ENCODE measurements around the gene PRIMPOL. TPM values are rescaled to one million over a fixed set of nuclear protein-coding genes. Genes with fewer than 3 reads are reported as not detected.
"Not testable (repeated sequence)": the region's sequence is repeated elsewhere in the genome, so short reads cannot be mapped to it uniquely, and the experiment has no call there.

The PRIMPOL gene
- 10 to 100 TPM; 15.4 to 25.2 (median 15.7) TPM for total RNA-seq

GRCh38 chr4:184649026-184649970 is at the start of gene PRIMPOL, which contains the start of gene CASP3:
Gene PRIMPOL, plus strand, starts transcription at chr4:184649738. Its CDS starts 7,403 bp downstream, at chr4:184657141.
Gene CASP3, minus strand, starts transcription at chr4:184649447. Its CDS starts 10,994 bp downstream, at chr4:184638453.
- Histone ChIP-seq H3K36me3 (no peaks in the 10 kb centered on the region), H3K9me3 (no peaks in the 10 kb centered on the region), H3K4me3 (peak within 1 kb of the TSS; percentile 70 to 90 (median 80)), H3K27ac (peak within 1 kb of the TSS; percentile 90 to 96), H3K27me3 (no peaks in the 10 kb centered on the region), H3K4me1 (peaks cover 4 to 11% of the 10 kb centered on the region in 2 donors)
- intact Hi-C loops (cut with DNase I; ENCODE audit: low total_unique reads) = no loop called here
- TF ChIP-seq POLR2A (IDR thresholded peaks at IDR 0.05) = peak; percentile 52
- peak; percentile 64 to 79 (median 67) for TF ChIP-seq POLR2AphosphoS5 (IDR thresholded peaks at IDR 0.05)
- peak in 1 of 3 donors; percentile 12 for TF ChIP-seq CTCF (IDR thresholded peaks at IDR 0.05)
- DNase-seq (ENCODE audit: low spot score in 2 of 2) = peak; percentile 87 to 94

- H3K9me3 ChIP-seq = peaks cover 8 to 15% of the 10 kb centered on the region in 2 donors
- DNase-seq (ENCODE audit: low spot score in 2 of 2); H3K27me3 ChIP-seq; H3K36me3 ChIP-seq; H3K27ac ChIP-seq; H3K4me3 ChIP-seq; intact Hi-C loops (cut with DNase I; ENCODE audit: low total_unique reads); H3K4me1 ChIP-seq: not testable (repeated sequence)
These were observed 48.6 kb upstream of the PRIMPOL start for GRCh38 chr4:184600982-184601381.

GRCh38 chr4:184602857-184603256 is 46.7 kb upstream of the PRIMPOL start:
- H3K36me3 ChIP-seq; H3K4me1 ChIP-seq; H3K27ac ChIP-seq; DNase-seq (ENCODE audit: low spot score in 2 of 2); H3K27me3 ChIP-seq; H3K4me3 ChIP-seq; intact Hi-C loops (cut with DNase I; ENCODE audit: low total_unique reads): not testable (repeated sequence)
- H3K9me3 ChIP-seq = peaks cover 8 to 22% of the 10 kb centered on the region in 2 donors

GRCh38 chr4:184607429-184607828 is 42.1 kb upstream of the PRIMPOL start:
- DNase-seq (ENCODE audit: low spot score in 2 of 2); H3K36me3 ChIP-seq; H3K27me3 ChIP-seq; H3K27ac ChIP-seq; H3K4me3 ChIP-seq; H3K4me1 ChIP-seq; intact Hi-C loops (cut with DNase I; ENCODE audit: low total_unique reads): not testable (repeated sequence)
- peaks cover 8 to 22% of the 10 kb centered on the region in 2 donors for H3K9me3 ChIP-seq

- no peak for DNase-seq (ENCODE audit: low spot score in 2 of 2)
- peaks cover 0 to 10% of the 10 kb centered on the region in 2 donors for H3K9me3 ChIP-seq
- H3K27ac ChIP-seq = no peak overlapping the region
- no peaks in the 10 kb centered on the region for H3K27me3 ChIP-seq
- H3K36me3 ChIP-seq = no peaks in the 10 kb centered on the region
- H3K4me1 ChIP-seq = no peaks in the 10 kb centered on the region
- TF ChIP-seq POLR2A (IDR thresholded peaks at IDR 0.05) = no peak
- no peak for TF ChIP-seq CTCF (IDR thresholded peaks at IDR 0.05)
- no peak for TF ChIP-seq POLR2AphosphoS5 (IDR thresholded peaks at IDR 0.05)
- H3K4me3 ChIP-seq = no peak overlapping the region
- intact Hi-C loops (cut with DNase I; ENCODE audit: low total_unique reads) = no loop called here
These were observed 37.5 kb upstream of the PRIMPOL start for GRCh38 chr4:184612074-184612473.

- intact Hi-C loops (cut with DNase I; ENCODE audit: low total_unique reads) = no loop called here
- H3K27me3 ChIP-seq = no peaks in the 10 kb centered on the region
- no peaks in the 10 kb centered on the region for H3K36me3 ChIP-seq
- no peak for DNase-seq (ENCODE audit: low spot score in 2 of 2)
- no peak overlapping the region for H3K27ac ChIP-seq
- TF ChIP-seq POLR2AphosphoS5 (IDR thresholded peaks at IDR 0.05) (no peak), POLR2A (IDR thresholded peaks at IDR 0.05) (no peak), CTCF (IDR thresholded peaks at IDR 0.05) (no peak)
- H3K4me1 ChIP-seq = no peaks in the 10 kb centered on the region
- H3K9me3 ChIP-seq = peaks cover 0 to 10% of the 10 kb centered on the region in 2 donors
- no peak overlapping the region for H3K4me3 ChIP-seq
These were observed 36.1 kb upstream of the PRIMPOL start for GRCh38 chr4:184613405-184613804.

Data from breast epithelium (tissue), 4 donors.